DOHH2 (cell line): ENCODE measurements around the gene RAB3IL1.

Experiments
- CTCF ChIP-seq: fragments of 200-600 bp; sonication (generic); IDR thresholded peaks from one replicate; pipeline ENCODE4 v1.5.1; 2014; ENCODE audit warnings: antibody characterized with exemption, mild to moderate bottlenecking, low read depth, low read length; ENCODE audit not compliant: poor library complexity, severe bottlenecking
- EZH2phosphoT487 ChIP-seq: fragments of 200-600 bp; sonication (generic); IDR thresholded peaks from 2 replicates; pipeline ENCODE4 v1.6.1; 2017; ENCODE audit warnings: borderline replicate concordance, mild to moderate bottlenecking, antibody characterized with exemption, low read length, moderate library complexity, mixed read lengths

DNA sequence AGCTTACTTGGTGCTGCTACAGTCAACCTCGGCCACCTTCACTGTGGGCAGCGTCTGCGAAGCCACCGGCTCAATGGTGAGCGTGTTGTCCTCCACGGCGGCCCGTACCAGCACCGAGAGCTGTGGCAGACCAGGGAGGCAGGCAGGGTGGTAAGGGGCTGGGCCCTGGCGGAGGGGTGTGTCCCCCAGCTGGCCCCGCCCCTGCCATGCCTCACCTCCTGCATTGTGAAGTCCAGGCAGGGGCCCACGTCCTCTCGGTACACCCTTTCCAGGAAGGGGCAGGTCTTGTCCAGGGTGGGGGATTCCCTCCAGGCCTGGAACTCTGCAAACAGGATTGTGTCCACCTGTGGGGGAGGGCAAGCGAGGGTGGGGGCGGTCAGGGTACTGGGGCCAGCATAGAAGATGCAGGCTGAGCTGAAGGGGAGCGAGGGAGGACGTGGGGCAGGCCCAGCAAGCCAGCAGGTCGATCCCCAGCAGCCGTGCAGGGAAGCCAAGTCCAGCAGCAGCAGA is 12.8 kb downstream of the RAB3IL1 start:
- no peak for TF ChIP-seq CTCF
- TF ChIP-seq EZH2phosphoT487, result no peak
